Activated CD4-positive, alpha-beta T cell treated with anti-CD3 and anti-CD28 coated beads, Interleukin-2, Interleukin-4, amounts not matched to agents 100 ng/mL and 50 ng/mL, durations not matched to agents 16 hours and 8 hours (primary cell): ENCODE results near the gene KDM4C.
"Not testable (repeated sequence)": the region's sequence is repeated elsewhere in the genome, so short reads cannot be mapped to it uniquely, and the experiment has no call there.

Source experiments
- DNase-seq: peaks from one replicate; pipeline ENCODE4 v3.0.0-alpha.2; 2020; ENCODE audit warnings: low spot score

Gene KDM4C

DNA sequence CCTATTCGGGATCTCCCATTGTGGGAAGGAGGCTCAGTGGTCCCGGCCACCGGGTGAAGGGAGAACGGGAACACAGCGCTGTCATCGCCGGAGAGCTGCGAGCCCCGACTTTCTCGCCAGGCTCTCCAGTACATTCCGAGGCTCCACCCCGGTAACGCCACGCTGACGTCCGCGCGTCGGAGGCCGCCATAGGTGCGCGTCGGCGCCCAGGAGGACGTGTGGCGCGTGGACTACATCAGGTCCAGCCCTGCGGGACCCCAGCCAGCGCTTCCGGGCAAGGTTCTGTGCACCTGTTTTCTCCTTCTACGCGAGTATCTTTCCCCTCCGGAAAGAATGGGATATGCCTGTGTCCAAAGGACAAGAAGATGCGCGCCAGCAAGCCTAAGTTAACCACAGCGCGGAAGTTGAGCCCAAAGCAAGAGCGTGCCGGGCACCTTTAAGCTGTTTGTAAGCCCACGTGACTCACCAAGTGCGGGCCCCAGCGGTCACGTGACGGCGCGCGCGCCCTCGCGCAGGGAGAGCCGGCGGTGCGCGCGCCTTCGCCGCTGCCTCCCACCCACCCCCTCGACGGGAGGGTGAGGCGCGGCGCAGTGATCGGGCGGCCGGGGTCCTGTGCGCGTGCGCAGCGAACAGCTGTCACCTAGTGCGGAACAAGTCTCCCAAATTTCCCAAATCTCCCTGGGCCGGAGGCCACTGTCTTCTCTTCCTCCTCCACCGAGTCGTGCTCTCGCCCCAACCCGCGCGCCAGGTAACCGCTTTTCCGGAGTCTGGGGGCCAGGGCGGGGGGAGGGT lies at the start of gene KDM4C:
TSS of gene KDM4C (plus strand) at position 518 of the 792 bp plus-strand sequence. CDS start 35,016 bp downstream, outside the sequence.
- peak; percentile 93 for DNase-seq

DNA sequence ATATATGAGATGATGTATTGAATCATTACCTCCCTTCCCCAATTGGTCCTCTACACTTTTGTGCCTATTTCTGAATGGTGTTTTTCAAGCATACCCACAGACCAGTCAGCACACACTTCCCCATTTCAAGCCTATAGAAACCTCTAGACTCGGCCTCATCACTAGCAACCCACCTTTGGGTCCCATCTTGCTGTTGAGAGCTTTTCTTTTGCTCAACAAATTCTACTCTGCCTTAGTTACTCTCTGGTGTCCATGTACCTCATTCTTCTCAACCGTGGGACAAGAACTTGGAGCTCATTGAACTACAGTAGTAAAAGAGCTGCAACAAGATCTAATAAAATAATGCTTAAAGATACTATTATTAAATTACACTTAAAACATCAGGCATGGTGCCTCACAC lies 49.0 kb upstream of the KDM4C start:
- no peak for DNase-seq

DNA sequence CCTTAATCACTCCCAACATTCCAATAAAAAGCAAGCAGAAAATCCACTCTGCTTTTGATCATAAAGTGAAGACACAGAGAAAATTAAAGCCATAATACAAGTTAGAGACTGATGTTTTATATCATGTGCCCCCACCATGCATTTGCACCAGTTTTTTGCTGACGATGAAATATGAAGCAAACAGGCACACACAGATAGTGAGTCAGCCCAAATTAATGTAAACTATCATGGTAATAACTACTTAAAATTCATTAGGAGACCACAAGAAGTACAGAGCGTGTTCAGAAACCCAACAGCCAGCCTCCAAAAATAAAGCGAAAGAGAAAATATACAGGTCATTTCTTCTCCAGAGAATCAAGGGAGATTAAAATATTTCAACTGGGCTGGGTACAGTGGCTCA lies 46.4 kb upstream of the KDM4C start:
- no peak for DNase-seq

DNA sequence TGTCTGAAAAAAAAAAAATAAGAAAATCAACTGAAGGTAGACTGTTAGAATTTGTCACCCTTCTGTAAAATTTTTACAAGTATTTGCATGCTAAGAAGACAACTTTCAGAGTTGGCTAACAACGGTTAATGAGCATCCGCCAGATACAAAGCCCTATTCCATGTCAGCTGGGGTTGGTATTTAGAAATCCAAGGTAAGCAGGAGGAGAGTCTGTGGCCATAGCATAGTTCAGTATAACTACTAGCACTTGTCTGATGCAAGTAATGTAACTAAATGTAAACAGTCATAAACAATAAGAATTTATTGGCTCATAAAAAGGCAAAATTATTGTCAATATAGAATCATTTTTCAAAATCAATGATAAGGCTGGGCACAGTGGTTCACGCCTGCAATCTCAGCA lies 45.7 kb upstream of the KDM4C start:
- no peak for DNase-seq

DNA sequence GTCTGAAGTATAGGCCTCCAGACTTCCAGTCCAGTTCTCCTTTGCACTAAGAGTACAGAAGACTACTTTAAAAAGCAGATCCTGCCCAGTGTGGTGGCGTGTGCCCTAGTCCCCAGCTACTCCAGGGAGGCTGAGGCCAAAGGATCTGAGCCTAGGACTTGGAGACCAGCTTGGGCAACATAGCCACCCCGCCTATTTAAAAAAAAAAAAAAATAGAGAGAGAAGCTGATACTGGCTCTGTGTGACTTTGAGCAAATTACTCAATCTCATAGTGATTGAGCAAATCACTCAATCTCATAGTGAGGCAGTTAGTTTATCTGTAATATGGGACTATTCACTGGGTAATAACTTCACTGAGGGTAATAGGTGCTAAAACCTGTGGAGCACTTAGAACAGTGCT lies 43.6 kb upstream of the KDM4C start:
- DNase-seq = no peak

DNA sequence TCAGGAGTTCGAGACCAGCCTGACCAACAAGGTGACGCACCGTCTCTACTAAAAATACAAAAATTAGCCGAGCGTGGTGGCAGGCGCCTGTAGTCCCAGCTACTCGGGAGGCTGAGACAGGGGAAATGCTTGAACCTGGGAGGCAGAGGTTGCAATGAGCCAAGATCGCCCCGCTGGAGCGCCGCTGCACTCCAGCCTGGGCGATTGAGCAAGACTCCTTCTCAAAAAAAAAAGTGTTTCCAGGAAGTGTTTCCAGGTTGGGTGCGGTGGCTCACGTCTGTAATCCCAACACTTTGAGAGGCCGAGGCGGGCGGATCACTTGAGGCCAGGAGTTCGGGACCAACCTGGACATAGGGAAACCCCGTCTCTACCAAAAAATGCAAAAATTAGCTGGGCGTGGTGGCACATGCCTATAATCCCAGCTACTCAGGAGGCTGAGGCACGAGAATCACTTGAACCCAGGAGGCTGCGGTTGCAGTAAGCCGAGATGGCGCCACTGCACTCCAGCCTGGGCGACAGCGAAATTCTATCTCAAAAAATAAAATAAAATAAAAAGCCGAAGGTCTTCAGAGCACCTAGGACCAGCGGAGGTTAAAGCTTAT lies 42.5 kb upstream of the KDM4C start:
- not testable (repeated sequence) for DNase-seq

DNA sequence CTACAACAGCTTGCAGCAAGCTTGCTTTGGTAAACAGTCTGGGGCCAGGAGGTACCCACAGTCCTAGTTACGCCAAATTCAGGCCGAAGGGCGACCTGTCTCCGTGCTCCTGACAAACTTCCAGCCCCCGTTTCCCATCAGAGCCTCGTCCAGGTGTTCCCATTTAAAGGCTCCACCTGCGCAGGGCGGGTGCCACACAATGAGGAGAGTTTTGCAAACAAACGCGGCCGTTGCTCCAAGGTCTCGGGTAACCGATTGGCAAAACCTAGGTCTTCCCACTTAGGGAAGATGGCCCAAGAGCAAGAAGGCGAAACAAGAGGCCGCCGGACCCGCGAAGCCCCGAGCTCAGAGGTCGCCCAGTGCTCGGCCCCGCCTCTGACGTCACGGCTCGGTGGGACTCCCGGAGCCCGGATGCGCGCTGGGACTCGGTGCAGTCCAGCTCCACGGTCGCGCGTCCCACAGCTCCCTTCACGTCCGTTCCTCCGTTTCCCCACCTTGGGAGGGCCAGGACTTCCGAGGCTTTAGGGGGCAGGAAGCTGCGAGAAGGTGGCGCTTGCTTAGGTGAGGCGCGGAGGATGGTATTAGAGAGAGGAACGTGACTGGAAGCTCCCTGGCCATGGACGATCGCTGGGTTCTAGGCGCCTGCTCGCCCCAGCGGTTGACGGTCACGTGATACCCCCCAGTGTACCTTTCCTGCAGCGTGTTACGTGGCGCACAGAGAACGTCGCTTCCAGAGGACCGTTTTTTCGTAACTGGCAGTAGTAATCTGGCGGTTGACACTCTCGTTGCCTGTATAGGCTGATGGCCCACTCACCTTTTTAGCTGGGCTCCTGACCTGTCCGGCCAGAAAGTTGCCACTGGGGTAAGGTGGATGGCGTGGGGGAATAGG lies 41.8 kb upstream of the KDM4C start:
- peak; percentile 64 for DNase-seq

DNA sequence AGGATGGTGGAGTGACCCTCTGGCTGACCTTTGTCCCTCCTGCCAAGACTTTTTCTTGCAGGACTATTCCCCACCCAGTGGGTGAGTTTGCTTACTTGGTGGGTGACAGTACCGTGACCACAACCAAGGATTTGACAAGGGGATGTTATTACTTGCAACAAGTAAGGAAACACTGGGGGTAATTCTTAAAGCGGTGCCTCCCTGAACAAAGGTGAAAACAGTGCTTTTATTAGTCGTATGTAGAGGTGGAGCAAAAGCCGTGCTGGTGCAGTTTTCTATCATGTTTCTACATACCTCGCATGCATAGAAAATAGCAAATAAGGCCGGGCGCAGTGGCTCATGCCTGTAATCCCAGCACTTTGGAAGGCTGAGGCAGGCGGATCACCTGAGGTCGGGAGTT lies 41.0 kb upstream of the KDM4C start:
- DNase-seq = no peak

DNA sequence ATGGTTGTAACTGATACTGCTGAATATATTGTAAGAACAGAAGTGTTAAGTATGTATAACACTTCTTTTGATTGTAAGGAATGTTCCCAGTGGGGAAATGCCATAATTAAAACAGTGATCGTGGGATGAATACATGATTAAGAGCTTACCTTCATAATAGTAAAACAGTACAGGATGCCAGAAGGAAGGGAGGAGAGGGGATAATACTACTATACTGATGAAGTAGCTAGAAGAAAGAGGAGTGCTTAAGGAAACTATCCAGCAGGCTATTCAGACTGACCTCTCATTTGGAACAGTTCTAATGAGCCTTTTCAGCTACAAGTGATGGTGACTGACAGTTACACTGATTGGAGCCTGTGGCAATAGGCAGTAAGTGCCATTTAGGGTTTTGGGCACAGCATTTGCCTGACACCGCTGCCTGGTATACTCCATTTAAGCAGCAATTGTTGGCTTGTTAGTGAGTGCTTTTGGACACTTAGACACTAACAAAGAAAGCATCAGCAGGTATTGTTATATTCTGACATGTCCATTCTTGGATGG lies 33.8 kb upstream of the KDM4C start:
- no peak for DNase-seq

DNA sequence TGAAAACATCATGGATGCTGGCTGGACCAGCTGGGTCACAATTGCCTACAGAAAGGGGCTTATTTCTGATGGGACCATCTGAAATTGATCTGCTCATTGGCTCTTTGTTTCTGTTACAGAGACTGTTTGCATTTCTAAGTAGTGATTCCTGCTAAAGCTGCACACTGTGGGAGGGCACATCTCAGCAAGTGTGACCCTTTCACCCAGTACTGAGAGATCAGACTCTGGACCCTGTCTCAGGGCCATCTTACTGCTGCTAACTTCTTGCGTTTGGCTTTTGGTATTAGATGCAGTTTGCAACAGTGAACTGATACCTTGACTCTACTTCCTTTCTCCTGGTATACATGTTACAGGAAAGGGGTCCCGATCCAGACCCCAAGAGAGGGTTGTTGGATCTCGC lies 24.5 kb upstream of the KDM4C start:
- no peak for DNase-seq

DNA sequence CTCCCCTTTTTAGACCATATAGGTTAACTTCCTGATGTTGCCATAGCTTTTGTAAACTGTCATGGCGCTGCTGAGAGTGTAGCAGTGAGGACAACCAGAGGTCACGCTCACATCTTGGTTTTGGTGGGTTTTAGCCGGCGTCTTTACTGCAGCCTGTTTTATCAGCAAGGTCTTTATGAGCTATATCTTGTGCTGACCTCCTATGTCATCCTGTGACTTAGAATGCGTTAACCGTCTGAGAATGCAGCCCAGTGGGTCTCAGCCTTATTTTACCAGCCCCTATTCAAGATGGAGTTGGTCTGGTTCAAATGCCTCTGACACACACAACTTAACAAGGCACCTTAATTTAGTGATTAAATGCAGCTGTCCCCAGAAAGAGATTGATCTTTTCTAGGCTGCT lies 23.9 kb upstream of the KDM4C start:
- DNase-seq = no peak

DNA sequence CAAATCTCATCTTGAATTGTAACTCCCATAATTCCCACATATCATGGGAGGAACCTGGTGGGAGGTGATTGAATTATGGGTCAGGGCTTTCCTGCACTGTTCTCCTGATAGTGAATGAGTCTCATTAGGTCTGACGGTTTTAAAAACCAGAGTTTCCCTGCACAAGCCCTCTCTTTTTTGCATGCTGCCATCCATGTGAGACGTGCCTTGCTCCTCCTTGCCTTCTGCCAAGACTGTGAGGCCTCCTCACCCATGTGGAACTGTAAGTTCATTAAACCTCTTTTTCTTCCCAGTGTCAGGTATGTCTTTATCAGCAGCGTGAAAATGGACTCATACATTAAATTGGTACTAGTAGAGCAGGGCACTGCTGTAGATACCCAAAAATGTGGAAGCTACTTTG lies 22.4 kb upstream of the KDM4C start:
- no peak for DNase-seq

DNA sequence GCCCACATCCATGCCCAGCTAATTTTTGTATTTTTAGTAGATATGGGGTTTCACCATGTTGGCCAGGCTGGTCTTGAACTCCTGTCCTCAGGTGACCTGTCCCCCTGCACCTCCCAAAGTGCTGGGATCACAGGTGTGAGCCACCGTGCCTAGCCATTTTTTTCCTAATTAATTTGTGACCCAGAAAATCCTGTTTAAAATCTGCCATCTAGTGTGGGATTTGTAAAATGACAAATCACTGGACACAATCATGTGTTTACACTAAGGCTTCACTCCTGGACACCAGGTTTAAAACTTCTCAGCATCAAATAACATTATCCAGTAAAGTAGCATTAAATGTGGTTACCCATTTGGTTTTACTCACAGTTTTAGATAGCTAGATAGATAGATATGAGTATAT lies 18.6 kb upstream of the KDM4C start:
- no peak for DNase-seq

DNA sequence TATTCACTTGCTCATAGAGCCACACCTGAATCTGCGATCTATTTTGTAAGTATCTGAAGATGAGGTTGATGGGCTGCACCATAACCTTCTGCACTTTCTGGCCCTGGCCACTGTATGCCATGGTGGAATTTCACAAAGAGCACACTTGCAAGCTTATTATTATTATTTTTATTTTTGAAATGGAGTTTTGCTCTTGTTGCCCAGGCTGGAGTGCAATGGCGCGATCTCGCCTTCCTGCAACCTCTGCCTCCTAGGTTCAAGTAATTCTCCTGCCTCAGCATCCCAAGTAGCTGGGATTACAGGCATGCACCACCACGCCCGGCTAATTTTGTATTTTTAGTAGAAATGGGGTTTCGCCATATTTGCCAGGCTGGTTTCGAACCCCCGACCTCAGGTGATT lies 8.9 kb upstream of the KDM4C start:
- not testable (repeated sequence) for DNase-seq

DNA sequence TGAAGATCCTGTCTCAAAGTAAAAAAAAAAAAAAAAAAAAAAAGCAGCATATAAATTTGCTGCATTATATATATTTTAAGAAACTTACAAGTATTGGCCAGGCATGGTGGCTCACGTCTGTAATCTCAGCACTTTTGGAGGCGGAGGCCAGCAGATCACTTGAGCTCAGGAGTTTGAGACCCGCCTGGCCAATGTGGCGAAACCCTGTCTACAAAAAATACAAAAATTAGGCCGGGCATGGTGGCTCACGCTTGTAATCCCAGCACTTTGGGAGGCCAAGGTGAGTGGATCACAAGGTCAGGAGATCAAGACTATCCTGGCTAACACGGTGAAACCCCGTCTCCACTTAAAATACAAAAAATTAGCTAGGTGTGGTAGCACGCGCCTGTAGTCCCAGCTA lies 2.9 kb upstream of the KDM4C start:
- DNase-seq = not testable (repeated sequence)

DNA sequence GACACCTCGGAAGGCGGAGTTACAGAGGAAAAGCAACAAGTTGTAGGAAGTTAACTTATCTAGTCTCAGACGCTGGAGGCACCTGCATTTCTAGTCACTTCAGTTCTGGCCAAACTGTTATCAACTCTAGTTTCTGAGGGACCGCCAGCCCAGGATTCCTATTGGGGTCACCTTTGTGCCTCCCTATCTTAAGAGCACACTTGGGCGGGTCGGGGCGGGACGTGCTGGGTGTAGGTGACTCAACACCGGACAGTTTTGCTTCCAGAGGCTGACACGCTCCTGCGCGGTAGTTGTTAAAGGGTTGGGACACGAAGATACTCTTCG lies 679 bp upstream of the KDM4C start:
- peak; percentile 72 for DNase-seq

DNA sequence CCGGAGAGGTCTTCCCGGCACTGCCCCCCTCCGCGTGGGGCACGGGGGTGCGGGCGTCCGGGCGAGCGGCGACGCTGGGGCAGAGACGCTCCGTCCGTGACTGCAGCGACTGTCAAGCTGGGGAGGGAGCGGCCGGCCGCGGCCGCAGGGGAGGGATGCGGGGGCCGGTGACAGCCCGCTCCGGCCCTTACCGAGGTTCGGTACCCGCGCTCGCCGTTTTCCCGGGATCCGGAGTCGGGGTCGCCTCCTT lies 400 bp downstream of the KDM4C start:
- no peak for DNase-seq

DNA sequence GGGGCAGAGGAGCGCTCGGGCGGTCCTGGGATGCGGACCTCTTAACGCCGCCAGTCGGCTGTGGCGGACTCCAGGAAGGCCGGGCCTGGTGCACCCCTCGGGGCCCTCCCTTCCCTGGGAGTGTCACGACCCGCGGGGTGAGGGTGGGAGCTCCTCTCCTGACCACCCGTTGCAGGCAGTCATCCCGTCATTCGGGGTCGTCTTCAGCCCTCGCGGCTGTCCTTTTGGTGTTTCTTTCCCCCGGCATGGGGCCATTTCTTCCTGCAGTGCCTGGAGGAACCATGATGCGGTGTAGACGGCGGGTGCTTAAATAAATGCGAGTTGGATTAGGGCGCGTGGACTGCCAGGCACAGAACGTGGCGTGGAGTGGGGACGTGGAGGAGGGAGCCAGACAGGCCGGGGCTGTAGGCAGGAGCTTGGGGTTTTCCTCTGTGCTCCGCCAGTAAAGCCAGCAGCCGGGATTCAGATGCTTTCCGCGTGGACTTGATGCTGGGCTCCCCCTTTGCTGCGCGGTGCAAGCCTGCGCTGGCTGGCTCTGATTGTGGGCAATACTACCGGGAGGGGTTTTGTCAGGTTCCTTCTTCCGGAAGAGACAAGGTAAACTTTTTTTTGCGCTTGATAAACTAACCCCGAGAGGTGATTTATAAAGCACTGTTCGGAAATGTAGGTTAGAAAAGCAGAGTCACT lies 868 bp downstream of the KDM4C start:
- no peak for DNase-seq

DNA sequence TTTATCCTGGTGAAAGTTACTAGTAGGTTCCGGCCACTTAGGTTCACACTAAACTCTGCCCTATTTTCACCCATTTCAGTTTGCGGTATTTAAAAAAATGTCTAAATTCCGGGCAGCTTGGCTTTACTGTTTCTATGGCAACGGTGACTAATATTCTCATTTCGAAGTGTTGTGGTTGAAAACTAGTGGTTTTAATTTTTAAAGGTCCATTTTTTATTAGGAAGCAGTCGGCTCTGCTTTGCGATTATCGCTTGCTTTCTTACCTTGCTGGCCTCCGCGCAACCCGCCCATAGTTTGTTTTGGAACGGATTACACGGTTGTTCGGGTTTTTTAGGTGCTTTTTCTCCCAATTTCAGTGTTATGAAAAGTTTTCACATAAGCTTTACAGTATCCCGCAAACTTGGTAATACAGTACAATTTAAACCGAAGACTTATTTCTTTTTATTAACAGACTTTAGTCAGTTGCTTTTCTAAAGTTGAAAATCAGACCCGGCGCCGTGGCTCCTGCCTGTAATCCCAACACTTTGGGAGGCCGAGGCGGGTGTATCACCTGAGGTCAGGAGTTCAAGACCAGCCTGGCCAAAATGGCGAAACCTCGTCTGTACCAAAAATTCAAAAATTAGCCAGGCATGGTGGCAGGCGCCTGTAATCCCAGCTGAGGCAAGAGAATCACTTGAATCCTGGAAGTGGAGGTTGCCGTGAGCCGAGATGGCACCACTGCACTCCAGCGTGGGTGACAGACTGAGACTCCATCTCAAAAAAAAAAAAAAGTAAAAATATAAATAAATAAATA lies 1.6 kb downstream of the KDM4C start:
- peak; percentile 82 for DNase-seq

DNA sequence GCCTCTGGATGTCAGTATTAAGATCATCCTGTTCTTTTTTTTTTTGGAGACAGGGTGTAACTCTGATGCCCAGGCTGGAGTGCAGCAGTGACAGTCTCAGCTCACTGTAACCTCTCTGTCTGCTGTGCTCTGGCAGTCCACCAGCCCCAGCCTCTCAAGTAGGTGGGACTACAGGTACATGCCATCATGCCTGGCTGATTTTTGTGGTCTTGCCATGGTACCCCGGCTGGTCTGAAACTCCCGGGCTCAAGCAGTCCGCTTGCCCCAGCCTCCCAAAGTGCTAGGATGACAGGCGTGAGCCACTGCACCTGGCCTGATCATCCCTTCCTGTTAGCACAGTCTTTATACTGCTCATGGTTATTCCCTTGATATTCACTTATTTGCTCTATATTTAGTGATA lies 3.5 kb downstream of the KDM4C start:
- no peak for DNase-seq

DNA sequence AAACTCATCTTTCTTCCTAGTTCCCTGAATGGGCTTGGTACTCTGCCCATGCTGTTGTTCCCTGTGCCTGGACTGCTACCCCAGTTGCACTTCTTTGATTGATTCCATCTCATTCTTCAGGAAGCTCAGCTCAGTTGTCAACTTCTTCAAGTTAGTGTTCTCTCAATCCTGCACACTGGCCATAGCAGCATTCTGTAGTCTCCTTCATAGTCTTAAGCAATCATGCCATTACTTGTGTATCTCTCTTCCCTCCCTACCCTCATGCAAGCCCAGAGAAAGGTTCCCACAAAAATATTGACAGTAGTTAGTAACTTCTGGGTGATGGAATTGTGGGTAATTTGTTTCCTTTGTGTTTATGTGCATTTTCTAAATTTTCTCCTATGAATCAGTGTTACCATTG lies 5.5 kb downstream of the KDM4C start:
- no peak for DNase-seq

DNA sequence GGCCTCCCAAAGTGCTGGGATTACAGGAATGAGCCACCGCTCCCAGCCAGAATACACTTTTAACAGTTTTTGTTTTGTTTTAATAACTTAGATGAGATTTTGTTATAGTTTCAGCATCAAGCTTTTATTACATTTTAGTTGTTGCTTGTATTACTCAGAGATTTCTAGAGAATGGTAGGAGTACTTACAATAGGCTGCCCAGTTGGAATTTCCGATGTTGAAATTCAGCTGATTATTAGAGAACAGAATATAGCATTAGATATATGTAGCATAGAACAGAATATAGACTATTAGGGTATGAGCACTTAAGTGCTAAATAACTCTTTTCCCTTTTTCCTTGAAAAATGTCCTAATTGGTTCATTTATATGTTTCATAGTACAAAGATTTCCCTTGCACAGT lies 6.2 kb downstream of the KDM4C start:
- no peak for DNase-seq
